Femur (tissue), 1 donor: ENCODE measurements around the gene PPP2R2D.
"Not testable (repeated sequence)": the region's sequence is repeated elsewhere in the genome, so short reads cannot be mapped to it uniquely, and the experiment has no call there.

Source experiments
- DNase-seq: peaks from one replicate; pipeline ENCODE4 v3.0.0-alpha.2; 2017

Gene PPP2R2D

GRCh38 chr10:131979336-131979735 lies 78.5 kb downstream of the PPP2R2D start:
- DNase-seq, result no peak

- peak; percentile 41 for DNase-seq
These were observed 79.0 kb downstream of the PPP2R2D start for GRCh38 chr10:131979821-131980270.

DNA sequence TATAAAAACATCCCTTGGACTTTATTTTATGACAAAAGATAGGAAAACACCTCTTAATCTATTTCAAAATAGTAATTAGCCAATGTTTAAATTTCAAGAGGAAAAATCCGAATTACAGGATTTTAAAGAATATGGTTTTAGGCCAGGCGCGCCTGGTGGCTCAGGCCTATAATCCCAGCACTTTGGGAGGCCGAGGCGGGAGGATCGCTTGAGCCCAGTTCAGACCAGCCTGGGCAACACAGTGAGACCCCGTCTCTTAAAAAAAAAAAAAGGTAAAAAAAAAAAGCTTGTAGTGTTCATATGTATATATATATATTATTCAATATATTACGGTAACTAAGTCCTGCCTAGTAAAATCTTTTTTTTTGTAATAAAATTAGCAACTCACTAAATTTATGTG lies 79.5 kb downstream of the PPP2R2D start:
- no peak for DNase-seq

GRCh38 chr10:131980761-131981428 lies 80.1 kb downstream of the PPP2R2D start:
- DNase-seq, result peak; percentile 31

- DNase-seq, result peak; percentile 97
These were observed 80.8 kb downstream of the PPP2R2D start, which contains the start of gene BNIP3 for GRCh38 chr10:131981429-131982184. BNIP3 (minus strand) TSS chr10:131981923; CDS start chr10:131981806, 117 bp downstream.

- no peak for DNase-seq
These were observed 81.5 kb downstream of the PPP2R2D start for GRCh38 chr10:131982185-131982756.

GRCh38 chr10:131982796-131983195 lies 82.0 kb downstream of the PPP2R2D start:
- no peak for DNase-seq

- no peak for DNase-seq
These were observed 83.0 kb downstream of the PPP2R2D start for GRCh38 chr10:131983780-131984179.

GRCh38 chr10:131986851-131987250 lies 86.0 kb downstream of the PPP2R2D start:
- not testable (repeated sequence) for DNase-seq

GRCh38 chr10:131987301-131987700 lies 86.5 kb downstream of the PPP2R2D start:
- not testable (repeated sequence) for DNase-seq

GRCh38 chr10:131987786-131988185 lies 87.0 kb downstream of the PPP2R2D start:
- DNase-seq, result not testable (repeated sequence)

DNA sequence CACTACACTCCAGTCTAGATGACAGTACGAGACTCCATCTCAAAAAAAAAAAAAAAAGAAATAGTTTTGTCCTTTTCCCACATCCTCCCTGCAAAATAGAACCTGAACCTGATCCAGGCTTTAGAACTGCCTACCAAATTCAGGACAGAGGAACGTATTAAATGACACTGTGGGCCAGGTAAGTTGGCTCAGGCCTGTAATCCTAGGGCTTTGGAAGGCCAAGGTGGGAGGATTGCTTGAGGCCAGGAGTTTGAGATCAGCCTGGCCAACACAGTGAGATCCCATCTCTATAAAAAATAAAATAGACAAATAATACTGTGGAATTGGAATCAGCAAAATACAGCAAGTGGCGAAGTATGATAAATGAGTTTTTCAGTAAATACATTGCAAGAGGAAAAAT lies 90.9 kb downstream of the PPP2R2D start:
- DNase-seq, result no peak

DNA sequence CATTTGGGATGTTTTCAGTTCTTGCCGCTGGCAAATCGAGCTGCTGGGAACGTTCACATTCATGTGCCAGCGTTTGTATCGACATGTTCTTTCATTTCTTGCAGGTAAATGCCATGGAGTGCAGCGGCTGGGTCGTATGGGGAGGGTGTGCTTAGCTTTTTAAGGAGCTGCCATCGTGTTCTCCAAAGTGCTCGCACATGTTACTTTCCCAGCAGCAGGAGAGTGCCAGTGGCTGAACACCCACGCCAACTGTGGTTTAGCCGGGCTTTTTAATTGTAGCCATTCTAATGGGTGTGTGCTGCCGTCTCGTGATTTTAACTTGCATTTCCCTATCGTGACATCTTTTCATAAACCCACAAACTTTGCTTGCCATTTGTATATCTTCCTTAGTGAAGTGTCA lies 92.5 kb downstream of the PPP2R2D start:
- no peak for DNase-seq

DNA sequence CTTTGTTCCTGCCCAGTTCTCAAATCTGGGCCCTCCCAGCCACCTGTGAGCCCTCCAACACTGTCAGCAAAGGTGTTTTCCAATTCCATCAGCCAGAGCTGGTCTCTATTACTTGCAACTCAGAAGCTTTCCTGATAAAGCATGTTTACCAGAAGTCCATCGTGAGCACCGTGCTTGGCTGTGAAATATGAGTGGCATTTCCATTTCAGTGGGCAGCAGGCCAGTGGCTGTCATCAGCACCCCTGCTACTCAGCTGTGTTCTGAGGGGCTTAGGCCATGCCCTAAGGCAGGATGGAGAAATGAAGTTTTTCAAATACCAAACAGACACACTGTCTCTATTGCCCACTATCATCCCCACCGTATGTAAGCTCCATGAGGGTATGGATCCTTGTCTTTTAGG lies 93.6 kb downstream of the PPP2R2D start:
- no peak for DNase-seq

DNA sequence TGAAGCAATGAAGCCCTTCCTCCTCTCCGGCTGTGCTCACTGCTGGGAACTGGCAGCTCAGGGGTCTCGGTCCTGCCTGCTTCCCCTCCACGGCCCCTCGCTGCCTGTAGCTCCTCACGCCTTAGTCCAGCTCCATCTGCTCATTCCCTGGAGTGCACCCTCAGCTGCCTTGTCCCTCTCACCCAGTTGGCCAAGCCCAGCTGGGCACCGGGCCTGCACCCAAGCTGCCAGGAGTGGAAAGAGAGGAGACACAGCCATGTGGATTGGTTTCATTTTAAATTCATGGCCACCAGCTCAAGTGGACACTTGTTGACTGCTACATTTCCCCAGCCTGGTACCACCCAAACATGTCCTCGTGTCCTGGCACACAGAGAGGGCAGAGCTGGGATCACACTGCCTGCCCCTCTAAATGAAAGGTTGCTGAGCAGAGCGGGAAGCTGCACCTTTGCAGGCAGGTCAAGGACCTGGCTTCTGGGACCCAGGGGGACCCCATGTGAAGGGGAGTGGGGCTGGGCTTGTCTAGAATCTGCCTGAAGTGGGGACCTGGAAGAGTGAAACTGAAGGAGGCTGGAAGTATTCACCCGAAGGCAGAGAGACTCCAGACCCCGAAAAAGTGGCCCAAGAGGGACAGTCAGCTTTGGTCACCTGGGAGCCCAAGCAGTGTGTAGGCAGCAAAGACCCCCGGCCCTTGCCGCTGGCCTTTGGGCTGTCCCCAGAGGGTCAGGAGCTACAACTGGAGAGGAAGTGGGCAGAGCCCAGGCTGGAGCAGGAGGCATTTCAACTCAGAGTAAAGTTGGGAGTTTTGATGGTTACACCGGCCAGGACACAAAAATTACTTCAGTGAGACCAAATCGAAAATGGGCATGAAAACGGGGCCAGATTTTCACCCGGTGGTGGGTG lies 95.9 kb downstream of the PPP2R2D start:
- DNase-seq, result no peak

GRCh38 chr10:131997366-131998049 lies 96.7 kb downstream of the PPP2R2D start:
- DNase-seq, result peak; percentile 35

DNA sequence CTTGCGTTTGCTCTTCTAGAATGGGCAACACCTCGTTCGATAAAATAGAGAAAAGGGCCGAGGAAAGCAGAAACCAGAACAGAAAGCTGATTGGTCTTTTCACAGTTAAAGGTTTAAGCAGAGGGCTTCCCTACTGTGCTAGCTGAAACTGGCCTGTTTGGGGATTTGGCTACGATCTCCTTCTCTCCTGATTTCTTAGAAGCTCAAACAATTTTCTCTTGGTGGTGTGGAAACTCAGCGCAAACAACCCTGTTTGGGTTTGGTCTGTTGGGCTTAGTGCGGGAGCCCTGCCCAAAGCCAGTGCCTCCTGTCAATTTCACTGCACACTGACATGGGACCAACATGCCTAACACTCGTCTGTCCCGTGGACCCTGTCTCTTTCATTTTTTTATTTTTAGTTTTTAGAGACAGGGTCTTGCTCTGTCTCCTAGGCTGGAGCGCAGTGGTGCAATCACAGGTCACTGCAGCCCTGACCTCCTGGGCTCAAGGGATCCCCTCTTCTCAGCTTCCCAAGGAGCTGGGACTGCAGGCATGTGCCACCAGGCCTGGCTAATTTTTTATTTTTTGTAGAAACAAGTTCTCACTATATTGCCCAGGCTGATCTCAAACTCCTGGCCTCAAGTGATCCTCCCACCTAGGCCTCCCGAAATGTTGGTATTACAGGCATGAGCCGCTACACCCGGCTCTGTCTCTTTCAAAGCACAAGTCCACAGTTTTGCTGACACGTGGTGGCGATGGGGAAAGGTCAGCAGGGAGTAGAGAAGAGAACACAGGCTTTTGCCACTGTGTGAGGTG lies 97.4 kb downstream of the PPP2R2D start:
- no peak for DNase-seq

- no peak for DNase-seq
These were observed 98.3 kb downstream of the PPP2R2D start for GRCh38 chr10:131998845-131999681.

DNA sequence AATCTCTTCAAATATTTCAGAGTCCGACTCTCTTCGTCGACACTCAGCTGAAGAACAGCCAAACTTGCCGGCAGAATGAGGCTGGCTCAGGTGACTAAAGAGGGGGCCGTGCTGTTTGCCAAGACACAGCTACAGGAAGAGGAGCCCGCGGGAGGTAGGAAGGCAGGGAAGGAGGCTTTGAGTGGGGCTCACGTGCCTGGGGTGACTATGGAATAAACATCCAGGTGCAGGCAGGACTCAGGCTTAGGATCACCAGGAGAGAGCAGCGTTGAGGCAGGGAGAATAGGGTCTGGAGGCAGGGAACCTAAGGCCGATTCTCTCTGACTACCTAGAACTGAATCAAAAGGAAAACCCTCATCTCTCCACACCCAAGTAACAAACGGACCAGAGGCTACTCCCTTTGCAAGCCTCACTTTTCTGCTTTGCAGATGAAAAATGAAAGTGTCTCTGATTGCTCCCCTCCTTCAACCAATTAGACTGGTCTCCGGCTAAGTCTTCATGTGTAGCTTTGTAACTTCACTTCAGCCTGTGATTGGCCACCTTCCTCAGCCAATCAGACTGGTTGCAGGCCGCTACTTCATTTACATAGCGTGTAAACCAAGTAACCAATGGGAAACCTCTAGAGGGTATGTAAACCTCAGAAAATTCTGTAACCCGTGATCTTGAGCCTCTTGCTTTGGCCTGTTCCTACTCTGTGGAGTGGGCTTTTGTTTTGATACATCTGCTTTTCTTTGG lies 100.6 kb downstream of the PPP2R2D start:
- DNase-seq, result no peak

- DNase-seq, result no peak
These were observed 101.2 kb downstream of the PPP2R2D start for GRCh38 chr10:132002004-132002403.
